GM19043 (cell line): Measurements from ENCODE around the gene ZNF860.

ENCODE experiments used
- ATAC-seq: cut with Tn5 transposase; IDR thresholded peaks from one replicate; pipeline ENCODE4 v1.9.1; 2021; ENCODE audit warnings: low read depth; ENCODE audit not compliant: unreplicated experiment

Gene ZNF860

DNA sequence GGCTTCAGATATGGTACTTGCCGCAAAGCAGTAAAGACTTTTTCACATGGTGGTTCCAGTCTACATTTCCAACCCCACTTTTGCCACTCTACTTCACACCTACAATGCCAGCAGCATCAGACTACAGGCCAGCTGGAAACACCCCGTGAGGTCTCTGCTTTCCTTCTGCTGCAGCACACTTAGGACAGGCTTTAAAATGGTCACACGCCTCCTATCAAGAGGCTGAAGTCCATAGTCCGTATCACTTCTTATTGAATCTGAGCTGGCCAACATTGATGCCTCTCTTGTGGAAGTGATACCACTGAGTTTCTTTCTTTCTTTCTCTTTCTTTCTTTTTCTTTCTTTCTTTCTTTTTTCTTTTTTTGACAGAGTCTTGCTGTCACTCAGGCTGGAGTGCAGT lies 59.8 kb downstream of the ZNF860 start:
- ATAC-seq = no peak
